GM21447 (cell line): ENCODE measurements around the gene CCDC50.
A peak's percentile ranks its signal among the peaks of the same experiment; 100 is the strongest.

Experiments
- ATAC-seq: cut with Tn5 transposase; IDR thresholded peaks from one replicate; pipeline ENCODE4 v1.9.1; 2021; ENCODE audit not compliant: unreplicated experiment

Gene CCDC50, protein sequence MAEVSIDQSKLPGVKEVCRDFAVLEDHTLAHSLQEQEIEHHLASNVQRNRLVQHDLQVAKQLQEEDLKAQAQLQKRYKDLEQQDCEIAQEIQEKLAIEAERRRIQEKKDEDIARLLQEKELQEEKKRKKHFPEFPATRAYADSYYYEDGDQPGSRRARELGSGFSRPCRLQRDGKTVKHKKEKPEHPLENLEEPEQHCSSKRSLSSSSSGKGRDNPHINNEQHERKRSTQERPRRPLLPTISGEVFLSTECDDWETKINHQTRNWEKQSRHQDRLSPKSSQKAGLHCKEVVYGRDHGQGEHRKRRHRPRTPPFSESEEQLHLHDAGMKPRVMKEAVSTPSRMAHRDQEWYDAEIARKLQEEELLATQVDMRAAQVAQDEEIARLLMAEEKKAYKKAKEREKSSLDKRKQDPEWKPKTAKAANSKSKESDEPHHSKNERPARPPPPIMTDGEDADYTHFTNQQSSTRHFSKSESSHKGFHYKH

DNA sequence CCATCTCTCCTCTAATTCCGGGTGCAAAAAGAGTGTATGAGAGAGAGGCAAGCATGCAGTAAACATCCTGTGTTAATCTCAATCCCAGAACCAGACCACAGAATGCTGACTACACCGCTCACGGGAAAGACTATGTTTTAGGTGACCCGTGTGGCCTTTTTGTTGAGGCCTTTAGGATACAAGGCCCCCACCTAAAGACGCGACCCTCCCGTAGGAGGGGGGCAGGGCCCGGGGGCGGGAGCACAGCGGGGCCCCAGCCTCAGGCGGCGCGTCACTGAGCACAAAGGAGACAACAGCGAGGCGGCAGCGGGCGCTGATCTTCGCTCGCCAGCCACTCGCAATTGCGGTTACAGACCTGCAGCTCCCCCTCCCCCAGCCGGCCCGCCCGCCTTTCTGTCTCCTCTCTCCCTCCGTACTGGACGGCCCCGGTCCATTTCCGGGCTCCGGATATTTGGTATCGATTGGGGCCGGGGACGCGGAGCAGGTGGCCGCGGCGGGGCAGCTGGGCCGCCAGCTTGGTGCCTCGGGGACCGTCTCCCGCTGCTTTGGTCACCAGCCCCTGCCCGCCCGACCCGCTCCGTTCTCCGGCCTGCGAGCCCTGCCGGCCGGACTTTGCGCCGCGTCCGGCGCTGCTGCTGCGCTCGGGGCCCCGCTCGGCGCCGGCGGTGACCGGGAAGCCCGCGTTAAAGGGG, at the start of gene CCDC50:
Gene CCDC50 (plus strand): TSS at position 433 of the 692 bp plus-strand sequence. CDS start 281 bp downstream, outside the sequence.
- ATAC-seq, result peak; percentile 75

DNA sequence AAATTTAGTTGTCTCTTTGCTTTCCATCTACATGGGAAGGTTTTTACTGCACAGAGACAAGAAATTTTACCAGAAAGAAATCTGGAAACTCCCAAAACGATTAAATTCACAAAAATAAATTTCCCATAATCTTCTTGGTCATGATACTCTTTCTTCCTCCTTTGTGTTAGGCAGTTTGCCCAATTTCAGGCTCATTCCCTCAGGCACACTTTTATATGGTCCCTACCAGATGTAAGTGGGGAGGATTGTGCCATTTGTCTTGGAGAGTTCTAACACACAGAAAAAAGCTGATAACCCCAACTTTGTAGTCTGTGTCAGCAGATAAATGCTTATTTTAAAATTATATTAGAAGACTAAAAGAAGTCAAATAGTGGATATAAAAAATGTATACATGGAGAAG, 49.1 kb upstream of the CCDC50 start:
- ATAC-seq, result no peak

DNA sequence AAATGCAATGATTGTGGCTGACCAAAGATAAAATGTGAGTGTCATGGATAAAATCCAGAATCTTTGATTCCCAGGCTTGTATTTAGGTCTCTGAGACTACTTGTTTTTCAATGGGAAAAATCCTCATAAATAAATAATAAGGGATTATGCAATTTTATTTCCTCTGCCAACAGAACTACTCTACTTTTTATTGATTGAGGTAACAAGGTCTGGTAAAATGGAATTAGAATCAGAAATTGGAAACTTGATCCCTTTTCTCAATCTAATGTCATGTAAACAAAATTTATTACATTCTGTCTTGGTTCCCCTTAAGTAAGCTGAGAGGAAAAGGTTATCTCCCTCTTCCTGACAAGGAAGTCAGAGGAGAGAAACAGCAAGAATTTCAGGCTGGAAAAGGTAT, 48.3 kb upstream of the CCDC50 start:
- ATAC-seq, result no peak

DNA sequence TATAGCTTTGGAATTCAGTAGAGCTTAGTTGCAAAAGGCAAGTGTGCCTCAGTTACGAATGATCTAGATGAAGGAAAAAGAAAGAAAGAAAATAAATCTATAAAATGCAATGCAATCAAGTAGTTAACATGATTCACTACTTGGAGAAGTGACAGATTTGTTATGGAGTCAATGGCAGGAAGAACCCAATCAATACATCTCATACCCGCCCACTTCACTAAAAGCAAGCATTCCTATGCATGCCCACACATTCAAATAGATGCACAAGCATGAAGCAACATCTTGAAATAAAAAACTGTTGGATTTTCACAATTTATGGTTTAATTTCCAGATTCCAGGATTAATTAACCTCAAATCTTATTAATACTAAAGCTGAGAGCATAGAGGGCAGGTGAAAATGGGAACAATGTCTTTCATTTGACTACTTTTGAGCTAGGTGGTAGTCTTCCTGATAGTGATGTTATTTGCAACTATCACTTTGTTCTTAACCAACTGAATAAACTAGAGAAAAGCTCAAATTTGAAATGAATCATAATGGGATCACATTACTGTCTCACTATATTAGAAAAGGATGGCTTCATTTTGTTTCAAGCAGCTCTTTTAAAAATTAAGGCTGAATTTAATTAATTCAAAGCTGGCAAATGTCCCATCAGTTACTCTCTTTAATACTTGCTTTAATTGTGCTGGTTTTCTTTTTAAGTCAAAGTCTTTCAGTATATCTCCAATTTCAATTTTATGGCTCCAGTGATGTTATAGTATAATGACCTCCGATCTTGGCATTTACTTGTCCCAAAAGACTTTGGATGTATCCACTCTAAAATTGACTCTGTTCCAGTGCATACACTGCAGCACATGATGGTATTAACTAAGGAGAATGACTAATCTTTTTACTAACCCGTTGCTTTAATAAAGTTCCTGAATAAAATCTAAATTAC, 46.7 kb upstream of the CCDC50 start:
- no peak for ATAC-seq

DNA sequence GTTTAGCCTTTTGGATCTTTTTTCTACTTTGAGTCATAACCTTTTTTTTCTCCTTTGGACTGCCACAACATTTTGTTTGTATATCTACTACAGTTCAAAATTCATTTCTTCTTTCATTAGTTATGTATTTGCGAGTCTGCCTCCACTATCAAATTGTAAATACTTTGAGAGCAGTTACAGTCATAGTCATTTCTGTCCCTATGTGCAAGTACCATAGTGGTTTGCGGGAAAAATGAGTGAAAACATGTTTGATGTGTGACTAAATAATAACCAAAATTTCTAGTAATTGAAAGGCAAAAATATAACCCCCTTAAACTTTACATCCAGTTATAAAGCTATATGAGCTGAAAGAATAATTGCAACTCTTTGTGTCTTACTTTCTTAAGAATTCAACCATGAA, 45.8 kb upstream of the CCDC50 start:
- no peak for ATAC-seq

DNA sequence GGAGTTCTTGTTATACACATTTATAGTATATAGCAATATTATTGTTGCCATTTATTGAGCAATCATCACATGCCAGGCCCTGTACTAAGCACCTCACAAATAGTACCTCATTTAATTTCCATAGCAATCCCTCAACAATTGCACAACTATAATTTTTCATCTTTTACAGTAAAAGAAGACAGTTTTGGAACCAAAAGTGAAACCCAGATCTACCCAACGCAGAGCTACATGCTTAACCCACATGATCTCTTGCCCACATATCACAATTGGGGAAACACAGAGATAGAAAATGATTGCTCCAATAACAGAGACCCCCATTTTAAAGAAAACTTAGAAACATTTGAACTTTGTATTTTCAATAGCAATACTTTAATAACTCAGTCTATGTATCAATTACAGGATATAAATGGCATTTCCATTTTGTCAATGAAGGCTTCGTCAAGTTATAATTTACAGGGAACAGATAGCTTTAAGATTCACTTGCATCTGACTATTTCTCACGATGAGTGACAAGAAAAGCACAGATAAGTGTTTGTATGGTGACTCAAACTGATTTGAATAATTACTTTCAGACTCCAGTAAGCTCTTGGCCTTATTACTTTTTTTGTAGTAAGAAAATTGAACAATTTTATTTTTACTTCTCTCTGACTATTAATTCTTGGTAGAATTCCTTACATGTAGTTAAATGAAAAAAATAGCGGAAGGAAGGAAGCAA, 38.7 kb upstream of the CCDC50 start:
- peak; percentile 85 for ATAC-seq

DNA sequence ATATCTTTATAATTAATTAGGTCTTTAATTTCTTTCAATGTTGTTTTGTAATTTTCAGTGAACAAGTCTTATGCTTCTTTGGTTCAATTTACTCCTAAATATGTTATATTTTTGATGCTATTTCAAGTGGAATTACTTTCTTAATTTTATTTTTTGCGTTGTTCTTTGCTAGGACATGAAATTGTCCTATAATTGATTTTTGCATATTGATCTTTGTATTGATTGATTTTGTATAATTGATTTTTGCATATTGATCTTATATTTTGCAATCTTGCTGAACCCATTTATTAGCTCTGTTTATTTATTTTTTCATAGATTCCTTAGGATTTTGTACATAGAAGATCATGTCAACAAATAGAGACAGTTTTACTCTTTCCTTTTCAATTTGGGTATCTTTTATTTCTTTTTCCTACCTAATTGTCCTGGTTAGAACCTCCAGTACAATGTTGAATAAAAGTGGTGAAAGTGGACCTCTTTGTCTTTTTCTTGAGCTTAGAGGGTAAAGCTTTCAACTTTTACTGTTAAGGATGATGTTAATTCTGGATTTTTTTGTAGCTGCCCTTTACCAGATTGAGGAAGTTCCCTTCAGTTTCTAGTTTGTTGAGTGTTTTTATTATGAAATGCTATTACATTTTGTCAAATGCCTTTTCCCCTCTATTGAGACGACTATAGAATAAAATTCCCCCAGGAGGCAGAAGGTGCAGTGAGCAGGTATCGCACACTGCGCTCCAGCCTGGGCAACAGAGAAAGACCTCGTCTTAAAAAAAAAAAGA, 36.8 kb upstream of the CCDC50 start:
- ATAC-seq, result no peak

DNA sequence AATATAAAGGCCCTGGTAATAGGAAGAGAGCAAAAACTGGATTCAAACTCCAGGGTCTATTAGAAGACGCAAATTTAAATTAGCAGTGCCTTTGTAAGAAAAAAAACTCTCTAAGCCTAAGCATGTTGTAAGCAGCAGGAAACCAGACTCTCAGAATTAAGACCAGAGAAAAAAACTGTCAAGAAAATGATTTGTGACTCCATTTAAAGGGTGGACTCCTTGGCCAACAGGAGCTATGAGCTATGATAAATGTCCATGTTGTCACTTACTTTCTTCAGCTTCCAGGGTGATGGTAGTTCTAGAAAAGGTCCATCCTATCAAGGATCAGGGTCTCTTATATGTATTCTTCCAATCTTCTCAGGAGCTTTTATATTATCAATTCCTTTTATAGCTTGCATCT, 34.9 kb upstream of the CCDC50 start:
- no peak for ATAC-seq

DNA sequence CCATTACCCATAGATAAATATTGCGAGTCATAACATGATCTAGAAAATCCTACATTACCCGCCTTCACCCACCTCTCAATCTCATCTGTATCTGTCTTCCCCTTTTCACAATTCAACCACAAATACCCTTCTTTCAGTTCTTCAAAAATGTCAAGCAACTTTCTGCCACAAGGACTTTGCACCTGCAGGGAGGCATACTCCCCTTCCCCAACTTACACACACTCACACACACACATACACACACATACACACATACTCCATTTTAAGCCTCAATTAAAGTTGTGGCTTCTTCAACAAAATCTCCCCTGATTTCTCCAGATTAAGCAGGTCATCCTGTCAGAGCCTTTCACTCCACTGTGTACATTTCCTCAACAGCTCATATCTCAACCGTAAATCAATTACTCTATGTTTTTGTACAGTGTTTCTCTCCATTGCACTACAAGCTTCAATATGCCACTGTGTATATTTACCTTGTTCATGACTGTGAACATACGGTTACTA, 33.1 kb upstream of the CCDC50 start:
- peak; percentile 94 for ATAC-seq

DNA sequence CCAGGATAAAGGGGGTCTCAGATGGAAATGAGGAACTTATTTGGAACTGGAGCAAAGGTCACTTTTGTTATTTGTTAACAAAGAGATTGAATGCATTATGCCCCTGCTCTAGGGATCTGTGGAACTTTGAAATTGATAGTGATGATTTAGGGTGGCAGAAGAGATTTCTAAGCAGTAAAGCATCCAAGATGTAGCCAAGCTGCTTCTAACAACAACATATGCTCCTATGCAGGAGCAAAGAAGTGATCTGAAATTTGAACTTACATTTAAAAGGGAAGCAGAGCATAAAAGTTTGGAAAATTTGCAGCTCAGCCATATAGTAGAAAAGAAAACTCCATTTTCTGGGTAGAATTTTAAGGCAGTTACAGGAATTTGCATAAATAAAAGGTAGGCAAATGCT, 30.3 kb upstream of the CCDC50 start:
- no peak for ATAC-seq

DNA sequence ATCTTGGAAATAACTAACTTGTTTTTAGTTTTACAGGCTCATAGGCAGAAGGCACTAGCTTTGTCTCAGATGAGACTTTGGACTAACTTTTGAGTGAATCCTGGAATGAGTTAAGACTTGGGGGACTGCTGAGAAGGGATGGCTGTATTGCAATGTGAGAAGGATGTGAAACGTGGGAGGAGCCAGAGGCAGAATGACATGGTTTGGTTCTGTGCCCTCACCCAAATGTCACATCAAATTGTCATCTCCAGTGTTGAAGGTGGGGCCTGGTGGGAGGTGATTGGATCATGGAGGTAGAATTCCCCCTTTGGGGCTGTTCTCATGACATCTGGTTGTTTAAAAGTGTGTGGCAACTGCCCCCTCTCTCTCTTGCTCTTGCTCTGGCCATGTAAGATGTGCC, 28.8 kb upstream of the CCDC50 start:
- ATAC-seq, result peak; percentile 26

DNA sequence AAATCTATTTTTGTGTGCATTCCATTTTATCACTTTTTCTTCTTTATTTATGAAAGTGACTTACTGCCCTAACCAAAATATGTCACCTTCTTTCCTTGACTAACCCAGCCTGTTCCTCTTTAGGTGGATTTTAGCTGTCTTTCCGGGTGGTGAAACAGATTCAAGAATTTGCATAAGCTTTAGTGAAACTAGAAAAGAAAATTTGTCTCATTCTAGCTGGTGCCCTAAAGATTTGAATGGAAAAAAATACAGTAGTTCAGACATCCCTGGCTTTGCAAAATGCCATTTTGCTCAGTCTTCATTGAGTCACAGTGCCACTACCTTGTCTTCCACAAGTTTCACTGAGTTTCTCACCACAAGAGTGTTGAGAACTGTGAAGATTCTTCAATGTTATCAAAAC, 28.2 kb upstream of the CCDC50 start:
- ATAC-seq, result peak; percentile 69

DNA sequence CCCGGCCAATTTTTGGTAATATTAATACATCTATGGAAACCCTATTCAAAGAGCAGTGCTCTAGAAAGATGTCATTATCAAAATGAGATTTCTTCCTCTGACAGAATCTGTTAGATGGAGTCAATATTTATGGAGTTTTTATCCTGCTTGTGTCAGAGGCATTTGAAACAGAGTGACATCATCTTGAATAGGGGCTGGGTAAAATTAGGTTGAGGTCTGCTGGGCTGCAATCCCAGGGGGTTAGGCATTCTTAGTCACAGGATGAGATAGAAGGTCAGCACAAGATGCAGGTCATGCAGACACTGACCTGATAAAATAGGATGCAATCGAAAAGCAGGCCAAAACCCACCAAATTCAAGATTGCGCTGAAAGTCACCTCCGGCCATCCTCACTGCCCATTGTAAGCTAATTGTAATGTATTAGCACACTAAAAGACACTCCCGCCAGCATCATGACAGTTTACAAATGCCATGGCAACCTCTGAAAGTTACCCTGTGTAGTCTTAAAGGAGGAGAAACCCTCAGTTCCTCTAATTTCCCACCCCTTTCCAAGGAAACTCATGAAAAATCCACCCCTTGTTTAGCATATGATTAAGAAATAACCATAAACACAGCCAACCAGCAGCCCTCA, 27.3 kb upstream of the CCDC50 start:
- ATAC-seq, result no peak

DNA sequence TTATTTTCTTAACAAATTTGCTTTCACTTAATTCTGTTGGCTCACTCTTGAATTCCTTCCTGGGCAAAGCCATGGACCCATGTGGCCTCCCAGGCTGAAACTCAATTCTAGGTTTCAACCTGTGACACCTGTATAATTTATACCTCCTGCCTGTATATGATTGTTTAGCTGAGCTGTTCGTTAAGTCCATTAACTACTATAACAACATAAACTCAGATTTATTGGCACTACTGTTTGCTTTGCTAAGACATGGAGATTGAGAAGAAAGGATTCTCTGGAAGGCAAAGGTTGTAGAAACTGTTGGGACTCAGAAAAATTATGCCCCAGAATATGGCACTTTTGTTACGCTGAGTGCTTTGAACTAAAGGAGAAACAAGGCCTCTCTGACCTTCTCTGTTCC, 26.7 kb upstream of the CCDC50 start:
- ATAC-seq, result no peak

DNA sequence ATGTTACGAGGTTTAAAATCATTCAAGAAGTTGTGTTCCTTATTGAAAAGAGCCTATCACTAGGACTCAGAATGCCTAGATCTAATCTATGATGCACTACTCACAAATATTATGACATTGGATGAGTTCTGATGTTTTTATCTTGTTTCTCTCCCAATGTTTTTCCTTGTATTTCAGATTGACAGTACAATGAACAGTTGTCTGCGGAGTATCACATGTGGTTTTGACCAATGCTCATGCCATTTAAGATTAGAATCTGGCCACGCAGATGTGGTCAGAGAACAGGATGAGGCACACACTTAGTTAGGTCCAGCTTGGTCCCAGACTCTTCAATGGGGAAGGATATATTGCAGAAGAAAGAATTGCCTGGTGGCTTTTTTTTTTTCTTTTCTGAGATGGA, 25.6 kb upstream of the CCDC50 start:
- no peak for ATAC-seq

DNA sequence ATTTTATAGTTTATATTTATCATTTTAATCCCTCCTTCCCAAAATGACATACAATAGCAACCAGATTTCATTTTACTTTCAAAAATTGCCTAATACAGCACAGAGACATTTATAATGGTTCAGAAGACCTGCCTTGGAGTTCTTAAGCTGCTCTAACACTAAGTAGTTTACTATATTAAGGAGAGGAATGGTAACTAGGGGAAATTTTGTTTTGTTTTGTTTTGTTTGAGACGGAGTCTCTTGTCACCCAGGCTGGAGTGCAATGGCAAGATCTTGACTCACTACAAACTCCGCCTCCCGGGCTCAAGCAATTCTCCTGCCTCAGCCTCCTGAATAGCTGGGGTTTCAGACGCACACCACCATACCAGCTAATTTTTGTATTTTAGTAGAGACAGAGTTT, 22.8 kb upstream of the CCDC50 start:
- ATAC-seq, result no peak

DNA sequence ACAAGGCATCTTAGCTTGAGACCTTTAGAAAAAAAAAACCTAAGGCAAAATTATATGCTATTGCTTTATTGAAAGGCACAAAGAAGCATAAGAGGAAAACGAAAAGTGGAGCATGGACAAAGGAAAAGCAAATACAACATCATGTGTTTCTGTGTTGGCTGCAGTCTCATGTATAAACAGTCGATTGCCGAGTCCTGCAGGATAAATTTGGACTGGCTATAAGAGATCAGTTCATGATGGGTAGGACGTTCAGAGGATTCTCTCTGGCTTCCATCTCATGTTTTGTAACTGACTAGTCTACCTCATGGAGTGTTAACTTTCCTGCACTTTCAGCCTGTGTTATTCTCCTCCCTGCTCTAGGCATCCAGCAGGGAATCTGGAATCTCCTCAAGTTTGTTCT, 21.9 kb upstream of the CCDC50 start:
- no peak for ATAC-seq

DNA sequence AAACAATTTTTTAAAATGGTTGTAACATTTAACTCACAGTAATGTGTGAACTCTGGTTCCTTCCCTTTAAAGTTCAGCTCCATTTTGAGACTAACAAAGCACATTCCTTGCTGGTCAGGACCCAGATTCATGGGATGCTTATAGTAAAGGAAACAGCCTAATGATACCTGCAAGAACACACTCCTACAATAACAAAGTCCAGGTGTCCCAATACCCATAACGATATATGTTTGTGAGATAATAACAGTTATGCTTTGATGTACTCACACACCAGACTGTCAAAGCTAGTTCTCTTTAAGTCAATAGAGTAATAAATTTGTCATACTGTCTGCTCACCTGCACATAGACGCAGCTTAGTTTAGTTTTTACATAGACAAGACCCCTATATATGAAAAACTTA, 15.9 kb upstream of the CCDC50 start:
- ATAC-seq, result no peak

DNA sequence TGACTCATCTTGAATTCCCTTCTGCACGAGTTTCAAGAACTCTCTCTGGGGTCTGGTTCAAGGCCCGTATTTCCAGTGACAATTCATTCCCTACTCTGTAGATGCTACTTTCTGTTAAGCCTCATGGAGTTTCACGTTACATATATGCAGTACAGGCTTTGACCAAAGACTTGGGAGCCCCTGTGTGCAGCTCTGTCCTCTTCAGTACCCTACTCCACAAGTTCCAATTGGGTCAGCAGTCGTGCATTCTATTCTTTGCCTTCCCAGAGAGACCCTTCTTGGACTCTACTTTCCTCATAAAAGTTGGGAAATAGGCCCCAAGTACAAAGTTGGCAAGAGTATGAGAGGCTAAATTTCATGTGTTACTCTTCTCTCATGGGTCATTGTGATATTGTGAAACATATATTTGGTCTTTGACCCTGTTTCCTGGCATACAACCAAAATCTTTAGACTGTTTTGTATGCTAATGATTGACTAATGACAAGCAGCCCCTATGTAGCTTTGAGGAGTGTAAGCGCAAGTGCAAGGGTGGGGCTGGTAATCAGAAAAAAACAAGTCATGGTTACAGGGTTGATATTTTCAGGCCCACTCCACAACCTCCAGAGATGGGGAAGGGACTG, 15.0 kb upstream of the CCDC50 start:
- no peak for ATAC-seq
